GM19025 (cell line): ENCODE data around the gene APOBEC3A.
"Not testable (repeated sequence)": the region's sequence is repeated elsewhere in the genome, so short reads cannot be mapped to it uniquely, and the experiment has no call there.

ENCODE experiments used
- ATAC-seq: cut with Tn5 transposase; IDR thresholded peaks from one replicate; pipeline ENCODE4 v1.9.1; 2021; ENCODE audit warnings: mild to moderate bottlenecking, low read depth, moderate library complexity; ENCODE audit not compliant: unreplicated experiment

The APOBEC3A gene

DNA sequence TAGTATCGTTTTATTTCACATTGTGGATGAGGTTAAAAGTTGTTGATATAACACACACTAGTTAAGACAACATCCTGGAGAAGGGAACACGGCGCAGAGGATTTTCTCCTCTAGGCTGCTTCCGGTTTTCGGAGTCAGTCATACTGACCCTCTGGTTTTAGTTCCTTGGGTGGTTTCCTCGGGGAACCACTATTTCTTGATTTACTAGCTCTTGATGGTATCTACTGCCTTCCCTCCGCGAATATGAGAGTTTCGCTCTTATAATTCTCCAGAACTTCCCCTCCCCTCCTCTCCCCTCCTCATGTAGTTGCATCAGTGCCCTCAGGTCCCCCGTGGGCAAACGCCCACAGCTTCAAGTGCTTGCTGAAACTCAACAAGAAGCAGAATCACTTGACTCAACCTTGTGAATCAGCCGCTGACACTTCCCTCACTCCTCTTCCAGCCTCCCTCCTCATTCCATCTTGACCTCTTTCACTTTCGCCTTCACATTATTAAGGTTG, 15.9 kb upstream of the APOBEC3A start:
- ATAC-seq, result peak; percentile 74

- ATAC-seq, result no peak
Observed at GRCh38 chr22:38942702-38943101, 14.7 kb upstream of the APOBEC3A start.

GRCh38 chr22:38943201-38943600, 14.2 kb upstream of the APOBEC3A start:
- ATAC-seq, result no peak

GRCh38 chr22:38943882-38944281, 13.5 kb upstream of the APOBEC3A start:
- no peak for ATAC-seq

DNA sequence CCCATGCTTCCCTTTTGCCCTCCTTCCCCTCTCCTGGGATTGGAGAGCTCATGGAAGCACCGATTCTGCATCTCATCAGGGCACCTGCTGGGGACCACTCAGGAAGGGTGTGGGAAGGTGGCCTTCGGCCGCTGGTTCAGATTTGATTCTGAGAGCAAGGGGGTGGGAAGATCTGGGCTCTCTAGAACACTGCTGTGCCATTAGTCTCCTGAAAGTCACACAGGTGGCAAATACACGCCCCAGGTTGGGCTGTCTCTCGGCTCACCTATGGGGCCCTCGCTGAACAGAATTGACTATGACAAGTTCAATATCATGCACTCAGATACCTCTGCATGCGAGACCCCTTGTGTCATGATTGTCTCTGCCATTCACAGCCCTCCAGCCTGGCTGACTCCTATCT, 12.8 kb upstream of the APOBEC3A start:
- ATAC-seq, result no peak

DNA sequence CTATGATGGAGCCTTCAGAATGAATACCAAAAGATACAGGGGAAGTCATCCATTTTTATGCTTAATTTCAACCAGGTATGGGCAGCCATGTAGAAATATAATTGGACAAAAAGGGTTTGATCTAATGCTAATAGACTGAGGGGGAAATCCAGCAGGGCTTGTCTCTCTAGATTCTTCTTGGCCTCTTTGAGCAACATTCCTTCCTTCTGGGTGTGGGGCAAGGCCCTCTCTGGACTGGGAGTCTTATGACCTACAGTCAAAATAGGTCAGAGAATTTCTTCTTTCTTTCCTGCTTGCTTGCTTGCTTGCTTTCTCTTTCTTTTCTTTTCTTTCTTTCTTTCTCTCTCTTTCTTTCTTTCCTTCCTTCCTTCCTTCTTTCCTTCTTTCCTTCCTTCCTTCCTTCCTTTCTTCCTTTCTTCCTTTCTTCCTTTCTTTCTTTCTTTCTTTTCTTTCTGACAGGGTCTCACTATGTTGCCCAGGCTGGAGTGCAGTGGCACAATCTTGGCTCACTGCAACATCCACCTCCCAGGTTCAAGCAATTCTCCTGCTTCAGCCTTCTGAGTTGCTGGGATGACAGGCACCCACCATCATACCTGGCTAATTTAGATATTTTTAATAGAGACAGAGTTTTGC, 11.6 kb upstream of the APOBEC3A start:
- not testable (repeated sequence) for ATAC-seq

DNA sequence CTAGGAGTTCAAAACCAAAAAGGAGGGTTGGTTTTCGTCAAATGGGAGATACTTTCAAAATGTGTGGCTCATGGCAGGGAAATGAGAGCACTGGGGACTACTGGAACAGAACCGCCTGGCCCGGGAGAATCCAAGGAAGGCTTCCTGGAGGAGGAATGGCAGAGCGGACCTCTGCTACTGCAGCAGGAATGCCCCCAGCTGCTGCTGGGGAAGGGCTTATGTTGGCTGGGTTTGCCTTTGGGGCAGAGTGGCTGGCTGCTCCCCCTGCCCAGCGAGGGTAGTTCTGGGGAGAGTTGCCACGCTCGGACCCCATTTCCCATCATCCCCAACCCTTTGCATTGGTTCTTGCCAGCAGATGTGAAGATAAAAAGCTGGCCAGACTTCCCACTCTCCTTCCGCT, 10.6 kb upstream of the APOBEC3A start:
- ATAC-seq, result no peak

DNA sequence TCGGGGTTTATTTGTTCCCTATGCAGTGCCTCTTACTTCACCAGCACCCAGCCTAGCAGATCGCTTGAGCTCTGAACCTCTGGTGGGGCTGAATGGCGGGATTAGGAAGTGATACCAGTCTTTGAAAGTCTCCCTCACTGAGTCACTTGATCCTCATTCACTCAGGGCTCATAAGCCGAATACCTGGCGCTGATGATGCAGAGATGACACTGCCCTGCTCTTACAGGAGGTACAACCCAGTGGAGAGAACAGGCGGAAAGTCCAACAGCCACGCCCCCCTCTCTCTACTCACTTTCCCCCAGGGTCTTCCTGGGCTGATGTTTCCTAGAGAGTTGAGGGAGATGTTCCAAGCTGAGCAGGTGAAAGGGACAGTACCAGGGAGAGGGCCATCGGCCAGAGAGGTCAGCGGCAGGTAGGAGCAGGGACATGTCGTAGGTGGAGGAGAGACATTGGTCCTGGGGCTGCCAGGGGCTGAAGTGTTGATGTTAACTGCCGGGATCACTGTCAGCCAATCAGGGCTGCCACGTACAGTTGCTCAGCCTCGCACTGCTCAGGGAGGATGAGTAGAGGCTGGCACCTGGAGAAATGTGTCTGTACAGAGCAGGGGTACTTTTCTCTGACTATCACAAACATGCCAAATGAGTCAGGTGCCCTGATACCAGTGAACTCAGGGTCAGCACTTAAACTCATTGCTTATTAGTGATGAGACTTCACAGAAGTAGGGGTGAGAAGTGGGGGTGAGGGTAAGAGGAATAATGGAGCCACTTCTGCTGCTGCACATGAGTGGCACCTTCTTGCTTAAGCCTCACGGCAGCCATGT, 9.9 kb upstream of the APOBEC3A start:
- no peak for ATAC-seq

GRCh38 chr22:38948181-38948940, 9.0 kb upstream of the APOBEC3A start:
- ATAC-seq, result no peak

DNA sequence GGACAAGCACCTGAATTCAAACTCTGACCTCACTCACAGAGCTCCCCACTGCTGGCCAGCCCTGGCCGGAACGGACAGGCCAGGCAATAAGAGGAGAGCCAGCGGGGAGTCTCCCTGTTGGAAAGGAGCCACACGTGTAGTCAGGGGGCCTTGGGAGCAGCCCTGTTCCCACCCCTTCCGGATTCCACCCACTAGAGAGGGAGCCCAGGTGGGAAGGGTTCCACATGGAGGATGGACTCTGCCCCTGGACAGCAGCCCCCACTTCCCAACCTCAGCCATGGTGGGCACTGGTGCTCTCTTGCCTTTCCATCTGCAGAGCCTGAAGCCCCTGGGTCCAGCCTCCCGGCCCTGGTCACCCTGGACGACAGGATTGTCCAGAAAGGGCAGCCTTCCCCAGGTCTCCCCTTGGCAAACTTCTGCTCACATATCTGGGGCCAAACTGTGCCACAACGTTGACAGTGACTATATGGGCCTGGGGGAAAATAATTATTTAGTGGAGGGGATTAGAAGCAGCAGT, 7.5 kb upstream of the APOBEC3A start:
- ATAC-seq, result no peak

GRCh38 chr22:38950527-38951295, 6.7 kb upstream of the APOBEC3A start:
- ATAC-seq, result no peak

- no peak for ATAC-seq
Observed at GRCh38 chr22:38951734-38952133, 5.7 kb upstream of the APOBEC3A start.

DNA sequence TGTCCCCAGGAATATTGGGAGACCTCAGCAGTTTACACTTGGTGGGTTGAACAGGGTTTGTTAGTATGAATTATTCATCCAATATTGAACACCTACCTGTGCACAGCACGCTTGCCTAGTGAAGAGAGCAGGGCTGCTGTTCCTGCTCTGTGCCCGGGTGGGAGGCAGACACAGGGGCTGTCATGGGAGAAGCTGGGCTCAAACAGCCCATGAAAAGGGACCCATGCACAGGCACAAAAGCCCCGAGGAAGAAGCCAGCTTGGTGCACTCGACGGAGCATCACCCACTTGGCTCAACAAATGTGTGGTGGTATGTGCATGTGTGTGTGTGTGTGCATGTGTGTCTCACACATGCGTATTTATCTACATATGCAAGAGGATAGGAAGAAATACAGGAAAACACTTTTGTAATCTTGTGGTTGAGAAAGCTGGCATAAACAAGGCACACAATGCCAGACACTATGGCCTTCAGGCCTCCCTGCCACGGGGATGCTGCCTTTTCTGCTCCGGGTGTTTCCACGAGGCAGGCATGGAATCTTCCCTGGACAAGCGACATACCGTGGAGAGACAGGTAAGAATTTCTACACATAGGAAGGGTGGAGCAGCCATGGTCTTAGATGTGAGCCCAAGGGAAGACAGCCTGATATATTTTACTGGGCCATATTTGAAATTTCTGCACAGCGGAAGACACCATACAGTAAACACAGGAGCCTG, 5.0 kb upstream of the APOBEC3A start:
- ATAC-seq, result no peak

DNA sequence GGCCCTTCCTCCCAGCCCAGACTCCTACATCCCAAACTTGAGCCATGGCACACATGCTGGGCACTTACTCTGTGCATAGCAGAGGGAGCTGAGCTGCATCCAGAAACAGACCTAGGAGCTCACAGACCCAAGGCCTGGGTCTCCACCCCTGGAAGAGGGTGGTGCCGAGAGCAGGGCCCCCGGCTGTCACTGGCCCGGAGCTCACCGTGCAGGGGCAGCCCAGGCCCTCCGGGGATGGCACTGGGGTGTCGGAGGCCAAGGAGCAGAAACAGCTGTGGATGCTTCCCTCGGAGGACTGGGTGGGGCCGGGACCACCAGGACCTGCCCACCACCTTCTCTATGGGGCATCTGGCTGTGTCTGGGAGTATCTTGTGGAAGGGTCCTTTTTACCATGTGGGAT, 4.3 kb upstream of the APOBEC3A start:
- no peak for ATAC-seq

- peak; percentile 93 for ATAC-seq
Observed at GRCh38 chr22:38953577-38954413, 3.6 kb upstream of the APOBEC3A start.

DNA sequence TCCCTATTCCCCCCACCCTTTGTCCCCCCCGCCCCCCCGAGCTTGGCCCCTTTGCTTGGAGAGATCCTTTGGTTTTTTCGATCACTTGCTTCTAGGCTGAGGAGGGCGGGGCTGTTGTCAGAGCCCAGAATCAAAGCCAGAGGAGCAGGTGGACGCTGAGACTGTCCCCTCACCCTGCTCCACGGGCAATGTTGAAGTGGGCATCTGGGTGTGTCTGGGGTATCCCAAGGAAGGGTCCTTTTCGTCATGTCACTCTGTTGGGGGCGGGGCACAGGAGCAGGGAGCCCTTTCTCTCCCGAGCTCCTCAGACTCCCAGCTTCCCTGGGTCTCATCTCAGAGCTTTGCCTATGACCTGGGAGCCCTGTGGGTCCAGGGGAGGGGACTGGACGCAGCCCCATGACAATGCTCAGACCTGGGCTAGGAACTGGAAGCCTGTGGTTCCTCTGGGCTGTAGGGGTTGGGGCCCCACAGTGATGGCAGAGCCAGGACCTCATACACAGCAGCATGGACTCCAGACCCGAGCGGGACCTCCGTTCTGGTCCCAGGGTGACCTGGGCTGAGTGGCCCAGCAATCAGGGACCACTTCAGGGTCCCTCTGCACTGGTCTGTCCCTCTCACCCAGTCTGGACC, 2.9 kb upstream of the APOBEC3A start:
- ATAC-seq, result no peak

- no peak for ATAC-seq
Observed at GRCh38 chr22:38955250-38955905, 2.0 kb upstream of the APOBEC3A start.

DNA sequence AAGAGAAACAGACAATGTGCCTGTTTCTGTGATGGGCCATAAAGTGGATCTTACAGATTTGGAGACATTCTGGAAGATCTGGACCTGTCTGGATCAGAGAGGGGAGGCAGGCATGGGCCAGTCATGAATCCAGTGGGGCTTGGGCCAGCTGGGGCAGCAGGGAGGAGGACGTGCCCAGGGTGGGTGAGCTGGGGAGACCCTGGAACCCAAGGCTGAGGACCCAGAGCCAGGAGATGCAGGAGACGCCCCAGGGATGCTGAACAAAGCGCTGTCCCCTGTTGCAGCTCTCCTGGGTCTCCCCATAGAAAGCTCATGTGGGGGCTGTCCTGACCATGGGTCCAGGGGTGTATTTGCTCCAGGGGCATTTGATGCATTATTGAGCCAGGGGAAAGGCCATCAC, 1.5 kb upstream of the APOBEC3A start:
- no peak for ATAC-seq
